WERI-Rb-1 (cell line): Measurements from ENCODE around the gene ZNF560.

ENCODE experiments used
- DNase-seq: peaks from one replicate; pipeline ENCODE4 v3.0.0-alpha.2; 2020
- H3K27ac ChIP-seq: fragments of 250-450 bp; sonication (Bioruptor Pico); 2 replicates; pipeline ENCODE4 v1.5.1; 2020; ENCODE audit warnings: mild to moderate bottlenecking, moderate library complexity
- H3K27me3 ChIP-seq: fragments of 250-450 bp; sonication (Bioruptor Pico); 2 replicates; pipeline ENCODE4 v1.5.1; 2021; ENCODE audit warnings: mild to moderate bottlenecking, low read depth, moderate library complexity; ENCODE audit not compliant: insufficient read depth, severe bottlenecking
- H3K36me3 ChIP-seq: fragments of 250-450 bp; sonication (Bioruptor Pico); 2 replicates; pipeline ENCODE4 v1.5.1; 2020; ENCODE audit warnings: mild to moderate bottlenecking, moderate library complexity
- H3K4me3 ChIP-seq: 2 replicates; pipeline ENCODE4 v1.5.1; 2011; ENCODE audit warnings: low read depth, mild to moderate bottlenecking, control low read depth, low read length
- H3K9me3 ChIP-seq: fragments of 250-450 bp; sonication (Bioruptor Pico); 2 replicates; pipeline ENCODE4 v1.5.1; 2021; ENCODE audit warnings: mild to moderate bottlenecking, moderate library complexity; ENCODE audit not compliant: severe bottlenecking
- TF ChIP-seq, protein P1 (sequence below): IDR thresholded peaks from 2 replicates; pipeline ENCODE4 v1.5.1; 2011; ENCODE audit warnings: low read depth, mild to moderate bottlenecking, control low read depth, inconsistent platforms, low read length

ZNF560 gene

DNA sequence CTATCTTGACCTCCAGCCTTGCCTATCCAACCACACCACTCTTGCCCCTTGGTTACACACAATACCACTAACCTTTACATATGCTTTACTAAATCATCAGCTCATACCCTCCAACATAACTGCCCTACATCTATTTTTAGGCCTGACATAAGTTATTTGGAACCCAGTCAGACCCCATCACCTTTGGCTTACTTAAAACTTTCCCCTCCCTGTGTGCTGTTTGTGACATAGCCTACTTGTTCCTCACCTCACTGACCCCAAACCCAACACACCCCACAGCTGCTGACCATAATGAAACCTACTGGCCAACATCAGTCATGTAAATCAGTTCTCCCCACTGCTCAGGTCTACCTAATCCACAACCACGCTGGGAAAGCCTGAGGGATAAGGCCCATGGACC, 68.0 kb downstream of the ZNF560 start:
- no peak for DNase-seq
- TF ChIP-seq, protein P1, sequence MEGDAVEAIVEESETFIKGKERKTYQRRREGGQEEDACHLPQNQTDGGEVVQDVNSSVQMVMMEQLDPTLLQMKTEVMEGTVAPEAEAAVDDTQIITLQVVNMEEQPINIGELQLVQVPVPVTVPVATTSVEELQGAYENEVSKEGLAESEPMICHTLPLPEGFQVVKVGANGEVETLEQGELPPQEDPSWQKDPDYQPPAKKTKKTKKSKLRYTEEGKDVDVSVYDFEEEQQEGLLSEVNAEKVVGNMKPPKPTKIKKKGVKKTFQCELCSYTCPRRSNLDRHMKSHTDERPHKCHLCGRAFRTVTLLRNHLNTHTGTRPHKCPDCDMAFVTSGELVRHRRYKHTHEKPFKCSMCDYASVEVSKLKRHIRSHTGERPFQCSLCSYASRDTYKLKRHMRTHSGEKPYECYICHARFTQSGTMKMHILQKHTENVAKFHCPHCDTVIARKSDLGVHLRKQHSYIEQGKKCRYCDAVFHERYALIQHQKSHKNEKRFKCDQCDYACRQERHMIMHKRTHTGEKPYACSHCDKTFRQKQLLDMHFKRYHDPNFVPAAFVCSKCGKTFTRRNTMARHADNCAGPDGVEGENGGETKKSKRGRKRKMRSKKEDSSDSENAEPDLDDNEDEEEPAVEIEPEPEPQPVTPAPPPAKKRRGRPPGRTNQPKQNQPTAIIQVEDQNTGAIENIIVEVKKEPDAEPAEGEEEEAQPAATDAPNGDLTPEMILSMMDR: no peak
- no peak overlapping the region for H3K27ac ChIP-seq
- H3K27me3 ChIP-seq: no peaks in the 10 kb centered on the region
- H3K9me3 ChIP-seq: no peaks in the 10 kb centered on the region
- no peak overlapping the region for H3K4me3 ChIP-seq
- peaks cover 42% of the 10 kb centered on the region for H3K36me3 ChIP-seq

GRCh38 chr19:9427941-9428340, 70.5 kb downstream of the ZNF560 start:
- TF ChIP-seq, protein P1: no peak
- H3K36me3 ChIP-seq: peaks cover 53% of the 10 kb centered on the region
- no peak overlapping the region for H3K4me3 ChIP-seq
- no peak for DNase-seq
- H3K9me3 ChIP-seq: no peaks in the 10 kb centered on the region
- no peak overlapping the region for H3K27ac ChIP-seq
- H3K27me3 ChIP-seq: no peaks in the 10 kb centered on the region
